Neural progenitor cell (in vitro differentiated cells): ENCODE results near the gene HOXC12. TPM values are rescaled to one million over a fixed set of nuclear protein-coding genes. Genes with fewer than 3 reads are reported as not detected.
A peak's percentile ranks its signal among the peaks of the same experiment; 100 is the strongest.

Experiments used
- DNase-seq: peaks from one replicate; pipeline ENCODE4 v3.0.0-alpha.2; 2016; ENCODE audit warnings: low spot score
- H2AFZ ChIP-seq: fragments of 200-600 bp; sonication (generic); replicated peaks from 2 replicates; pipeline ENCODE4 v1.6.1; 2016; ENCODE audit warnings: antibody characterized with exemption
- H3F3A ChIP-seq: fragments of 200-600 bp; sonication (generic); 2 replicates; pipeline ENCODE4 v1.6.1; 2016; ENCODE audit warnings: antibody characterized with exemption, low read depth
- H3K27ac ChIP-seq: fragments of 200-600 bp; sonication (generic); 2 replicates; pipeline ENCODE4 v1.5.1; 2016; ENCODE audit warnings: mild to moderate bottlenecking
- H3K27me3 ChIP-seq: fragments of 200-600 bp; sonication (generic); 2 replicates; pipeline ENCODE4 v1.6.1; 2016; ENCODE audit warnings: mild to moderate bottlenecking, moderate library complexity
- H3K36me3 ChIP-seq: fragments of 200-600 bp; sonication (generic); 2 replicates; pipeline ENCODE4 v1.5.1; 2016
- H3K4me1 ChIP-seq: fragments of 200-600 bp; sonication (generic); 2 replicates; pipeline ENCODE4 v1.6.1; 2016; ENCODE audit warnings: mixed run types
- H3K4me2 ChIP-seq: fragments of 200-600 bp; sonication (generic); 2 replicates; pipeline ENCODE4 v1.6.1; 2016
- H3K4me3 ChIP-seq: fragments of 200-600 bp; sonication (generic); 2 replicates; pipeline ENCODE4 v1.5.1; 2016
- H3K79me2 ChIP-seq: fragments of 200-600 bp; sonication (generic); 2 replicates; pipeline ENCODE4 v1.6.1; 2016; ENCODE audit warnings: low read depth
- H3K9ac ChIP-seq: fragments of 200-600 bp; sonication (generic); 2 replicates; pipeline ENCODE4 v1.6.1; 2016
- H3K9me3 ChIP-seq: fragments of 200-600 bp; sonication (generic); 2 replicates; pipeline ENCODE4 v1.5.1; 2016; ENCODE audit warnings: low read depth
- H4K20me1 ChIP-seq: fragments of 200-600 bp; sonication (generic); 2 replicates; pipeline ENCODE4 v1.6.1; 2016; ENCODE audit warnings: low read depth
- H3K27ac Mint-ChIP-seq: 3 replicates; pipeline ENCODE4 v1.8.0; 2021; ENCODE audit warnings: mixed read lengths
- H3K27me3 Mint-ChIP-seq: 2 replicates; pipeline ENCODE4 v1.8.0; 2022; ENCODE audit warnings: low read depth, mild to moderate bottlenecking, inconsistent platforms, moderate library complexity, mixed read lengths; ENCODE audit not compliant: insufficient read depth
- H3K36me3 Mint-ChIP-seq: 3 replicates; pipeline ENCODE4 v1.8.0; 2021; ENCODE audit warnings: mixed read lengths
- H3K4me1 Mint-ChIP-seq: 3 replicates; pipeline ENCODE4 v1.8.0; 2021; ENCODE audit warnings: mixed read lengths
- H3K4me3 Mint-ChIP-seq: 3 replicates; pipeline ENCODE4 v1.8.0; 2021; ENCODE audit warnings: mild to moderate bottlenecking, moderate library complexity, mixed read lengths
- H3K9me3 Mint-ChIP-seq: 3 replicates; pipeline ENCODE4 v1.8.0; 2020; ENCODE audit warnings: mixed read lengths
- CTCF ChIP-seq: fragments of 200-600 bp; sonication (generic); IDR thresholded peaks from 2 replicates; pipeline ENCODE4 v1.5.1; 2017; ENCODE audit warnings: antibody characterized with exemption, mild to moderate bottlenecking
- EZH2 ChIP-seq: fragments of 200-600 bp; sonication (generic); IDR thresholded peaks from 2 replicates; pipeline ENCODE4 v1.6.1; 2017; ENCODE audit warnings: antibody characterized with exemption, mild to moderate bottlenecking, moderate library complexity
- EZH2phosphoT487 ChIP-seq: fragments of 200-600 bp; sonication (generic); IDR thresholded peaks from 2 replicates; pipeline ENCODE4 v1.6.1; 2017; ENCODE audit warnings: antibody characterized with exemption
- total RNA-seq: library from RNA; depleted of rRNA; stranded (reverse); fragments of >200 nt; gene quantifications from 2 replicates; pipeline ENCODE4 v1.2.3, GENCODE V29; 2015; ENCODE audit warnings: low replicate concordance

The HOXC12 gene
- total RNA-seq, 1 donor from 2014 or later: not detected

GRCh38 chr12:53950437-53950773 is 4.3 kb upstream of the HOXC12 start:
- Histone ChIP-seq H3K27ac (no peak overlapping the region), H3K4me3 (no peak overlapping the region), H2AFZ (no peak overlapping the region), H4K20me1 (peaks cover 61% of the 10 kb centered on the region), H3K79me2 (no peaks in the 10 kb centered on the region), H3K36me3 (no peaks in the 10 kb centered on the region), H3K9ac (no peak overlapping the region), H3K9me3 (no peaks in the 10 kb centered on the region), H3K4me2 (no peak overlapping the region), H3K4me1 (no peaks in the 10 kb centered on the region), H3F3A (peaks cover 5% of the 10 kb centered on the region), H3K27me3 (peaks cover 100% of the 10 kb centered on the region)
- no peak overlapping the region for H3K27ac Mint-ChIP-seq
- H3K4me1 Mint-ChIP-seq: no peaks in the 10 kb centered on the region
- peak; percentile 38 for TF ChIP-seq EZH2
- TF ChIP-seq CTCF: no peak
- TF ChIP-seq EZH2phosphoT487: peak; percentile 13
- H3K9me3 Mint-ChIP-seq: peaks cover 4% of the 10 kb centered on the region
- no peak overlapping the region for H3K4me3 Mint-ChIP-seq
- peaks cover 96% of the 10 kb centered on the region for H3K27me3 Mint-ChIP-seq
- DNase-seq: no peak
- H3K36me3 Mint-ChIP-seq: no peaks in the 10 kb centered on the region

GRCh38 chr12:53950789-53951576 is 3.7 kb upstream of the HOXC12 start:
- H3K9me3 ChIP-seq: no peaks in the 10 kb centered on the region
- Mint-ChIP-seq H3K27ac (no peak overlapping the region), H3K9me3 (peaks cover 4% of the 10 kb centered on the region), H3K27me3 (peaks cover 96% of the 10 kb centered on the region), H3K36me3 (no peaks in the 10 kb centered on the region), H3K4me3 (no peak overlapping the region), H3K4me1 (no peaks in the 10 kb centered on the region)
- H3K4me3 ChIP-seq: no peak overlapping the region
- DNase-seq: no peak
- no peaks in the 10 kb centered on the region for H3K4me1 ChIP-seq
- H4K20me1 ChIP-seq: peaks cover 67% of the 10 kb centered on the region
- no peak overlapping the region for H3K27ac ChIP-seq
- H2AFZ ChIP-seq: no peak overlapping the region
- H3K27me3 ChIP-seq: peaks cover 100% of the 10 kb centered on the region
- H3K9ac ChIP-seq: no peak overlapping the region
- H3K4me2 ChIP-seq: no peak overlapping the region
- H3K36me3 ChIP-seq: no peaks in the 10 kb centered on the region
- H3F3A ChIP-seq: peaks cover 5% of the 10 kb centered on the region
- H3K79me2 ChIP-seq: no peaks in the 10 kb centered on the region
- peak; percentile 52 for TF ChIP-seq EZH2phosphoT487
- TF ChIP-seq EZH2: peak; percentile 84
- no peak for TF ChIP-seq CTCF

- H4K20me1 ChIP-seq: peaks cover 71% of the 10 kb centered on the region
Observed at GRCh38 chr12:53951577-53952334, 2.9 kb upstream of the HOXC12 start.

More at GRCh38 chr12:53951577-53952334, 2.9 kb upstream of the HOXC12 start:
- Mint-ChIP-seq H3K4me1 (no peaks in the 10 kb centered on the region), H3K9me3 (peaks cover under 1% of the 10 kb centered on the region), H3K4me3 (no peak overlapping the region), H3K27ac (no peak overlapping the region), H3K36me3 (no peaks in the 10 kb centered on the region), H3K27me3 (peaks cover 96% of the 10 kb centered on the region)
- H3K27me3 ChIP-seq: peaks cover 100% of the 10 kb centered on the region
- TF ChIP-seq CTCF: no peak
- peak; percentile 78 for TF ChIP-seq EZH2phosphoT487
- peak; percentile 83 for TF ChIP-seq EZH2
- H3K4me1 ChIP-seq: no peaks in the 10 kb centered on the region
- H3K9ac ChIP-seq: no peak overlapping the region
- no peak overlapping the region for H3K4me3 ChIP-seq
- DNase-seq: peak; percentile 40
- H3K9me3 ChIP-seq: no peaks in the 10 kb centered on the region
- H3K27ac ChIP-seq: no peak overlapping the region
- H3K79me2 ChIP-seq: no peaks in the 10 kb centered on the region
- no peaks in the 10 kb centered on the region for H3K36me3 ChIP-seq
- H3F3A ChIP-seq: peaks cover 5% of the 10 kb centered on the region
- no peak overlapping the region for H3K4me2 ChIP-seq
- H2AFZ ChIP-seq: no peak overlapping the region
